ENCODE results near the gene GRM1.

Gene GRM1

GRCh38 chr6:146419576-146419975, 390.7 kb downstream of the GRM1 start:
- no peak overlapping the region for H3K4me3 ChIP-seq (ENCODE audit: low read depth, low read length)
- TF ChIP-seq CTCF (IDR thresholded peaks at IDR 0.05; ENCODE audit: low read depth, low read length), result no peak

- no peak overlapping the region for H3K4me3 ChIP-seq (ENCODE audit: low read depth, low read length)
- TF ChIP-seq CTCF (IDR thresholded peaks at IDR 0.05; ENCODE audit: low read depth, low read length), result no peak
Observed at GRCh38 chr6:146420255-146420654, 391.4 kb downstream of the GRM1 start.

GRCh38 chr6:146422789-146423375, 394.0 kb downstream of the GRM1 start:
- no peak overlapping the region for H3K4me3 ChIP-seq (ENCODE audit: low read depth, low read length)
- no peak for TF ChIP-seq CTCF (IDR thresholded peaks at IDR 0.05; ENCODE audit: low read depth, low read length)

GRCh38 chr6:146423452-146423851, 394.6 kb downstream of the GRM1 start:
- TF ChIP-seq CTCF (IDR thresholded peaks at IDR 0.05; ENCODE audit: low read depth, low read length), result no peak
- H3K4me3 ChIP-seq (ENCODE audit: low read depth, low read length), result no peak overlapping the region

- no peak for TF ChIP-seq CTCF (IDR thresholded peaks at IDR 0.05; ENCODE audit: low read depth, low read length)
Observed at GRCh38 chr6:146426516-146426915, 397.7 kb downstream of the GRM1 start.

GRCh38 chr6:146429831-146430230, 401.0 kb downstream of the GRM1 start:
- no peak for TF ChIP-seq CTCF (IDR thresholded peaks at IDR 0.05; ENCODE audit: low read depth, low read length)
- H3K4me3 ChIP-seq (ENCODE audit: low read depth, low read length), result no peak overlapping the region

More at GRCh38 chr6:146426516-146426915, 397.7 kb downstream of the GRM1 start:
- H3K4me3 ChIP-seq (ENCODE audit: low read depth, low read length), result no peak overlapping the region

GRCh38 chr6:146433881-146434731, 405.2 kb downstream of the GRM1 start:
- TF ChIP-seq CTCF (IDR thresholded peaks at IDR 0.05; ENCODE audit: low read depth, low read length), result no peak
- H3K4me3 ChIP-seq (ENCODE audit: low read depth, low read length), result peak overlapping the region; percentile 40
